Effector CD4-positive, alpha-beta T cell (primary cell): Measurements from ENCODE around the gene PXDN.

Source experiments
- DNase-seq: peaks from one replicate; pipeline ENCODE4 v3.0.0-alpha.2; 2020

Gene PXDN

DNA sequence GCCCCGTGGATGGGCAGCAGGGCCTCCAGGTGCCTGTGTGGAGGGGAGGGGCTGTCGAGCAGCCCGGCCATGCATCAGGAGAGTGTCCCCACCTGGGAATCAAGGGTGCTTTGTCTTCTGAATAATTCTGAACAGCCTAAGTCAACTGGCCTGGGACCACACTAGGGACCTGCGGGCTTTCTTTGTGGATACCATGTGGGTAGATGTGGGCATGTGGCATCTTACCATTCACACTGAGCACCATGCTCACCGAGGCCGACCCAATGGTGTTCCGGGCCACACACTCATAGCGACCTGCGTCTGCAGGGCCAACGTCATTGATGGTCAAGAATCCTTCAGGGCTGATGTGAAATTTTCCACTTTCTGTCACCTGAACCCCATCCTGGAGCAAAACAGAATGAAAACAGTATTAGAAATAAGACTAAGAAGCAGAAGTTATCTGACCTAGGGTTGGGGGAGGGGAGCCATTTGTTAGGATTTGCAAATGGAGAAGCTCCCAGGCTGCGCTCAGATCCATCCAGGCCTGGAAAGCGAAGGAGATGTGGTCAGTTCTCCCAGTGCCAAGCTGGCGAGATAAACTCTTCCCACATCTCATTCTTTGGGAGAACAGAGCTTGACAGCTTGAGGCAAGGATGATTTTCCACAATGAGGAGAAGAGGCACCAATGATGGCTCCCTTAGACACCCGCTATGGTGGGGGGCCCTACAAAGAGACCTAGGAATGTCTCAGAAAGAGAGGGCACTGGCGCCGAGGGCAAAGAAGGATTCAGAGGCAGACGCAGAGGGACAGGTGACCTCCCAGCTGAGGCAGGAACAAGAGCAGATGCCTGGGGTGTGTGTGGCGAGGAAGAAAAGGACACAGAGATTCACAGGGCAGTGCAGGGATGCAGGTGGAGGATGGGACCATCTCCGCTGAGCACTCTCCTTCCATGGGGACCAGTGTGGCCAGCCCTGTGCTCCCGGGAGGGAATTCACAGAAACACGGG lies 83.4 kb downstream of the PXDN start:
- DNase-seq, result no peak

DNA sequence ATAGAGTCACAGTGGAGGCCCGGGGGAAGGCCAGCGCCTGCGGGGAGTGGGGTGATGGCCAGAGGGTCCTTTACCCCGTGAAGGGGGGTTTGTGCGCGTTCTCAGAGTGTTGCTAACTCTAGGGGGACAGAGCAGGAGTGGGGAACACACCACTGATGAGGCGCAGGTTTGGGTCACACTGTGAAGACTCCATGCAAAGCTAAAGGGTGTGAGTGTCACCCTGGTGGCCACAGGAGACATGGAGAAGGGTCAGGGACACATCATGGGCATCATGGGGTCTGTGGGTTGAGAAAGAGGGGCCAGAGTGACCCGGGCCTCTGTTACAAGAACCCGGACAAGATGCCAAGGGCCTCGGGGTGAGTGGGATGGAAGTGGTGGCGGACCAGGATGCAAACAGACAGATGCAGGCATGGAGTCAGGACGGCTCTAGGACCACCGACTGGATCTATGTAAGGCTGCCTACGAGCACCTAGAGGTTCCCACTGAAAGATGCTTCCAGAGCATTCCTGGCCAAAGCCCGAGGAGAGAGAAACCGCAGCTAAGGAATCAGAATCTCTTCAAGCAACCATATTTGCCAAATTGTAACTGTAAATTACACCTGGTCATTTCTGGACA lies 84.3 kb downstream of the PXDN start:
- DNase-seq, result no peak

GRCh38 chr2:1658394-1659151 lies 85.7 kb downstream of the PXDN start:
- no peak for DNase-seq

DNA sequence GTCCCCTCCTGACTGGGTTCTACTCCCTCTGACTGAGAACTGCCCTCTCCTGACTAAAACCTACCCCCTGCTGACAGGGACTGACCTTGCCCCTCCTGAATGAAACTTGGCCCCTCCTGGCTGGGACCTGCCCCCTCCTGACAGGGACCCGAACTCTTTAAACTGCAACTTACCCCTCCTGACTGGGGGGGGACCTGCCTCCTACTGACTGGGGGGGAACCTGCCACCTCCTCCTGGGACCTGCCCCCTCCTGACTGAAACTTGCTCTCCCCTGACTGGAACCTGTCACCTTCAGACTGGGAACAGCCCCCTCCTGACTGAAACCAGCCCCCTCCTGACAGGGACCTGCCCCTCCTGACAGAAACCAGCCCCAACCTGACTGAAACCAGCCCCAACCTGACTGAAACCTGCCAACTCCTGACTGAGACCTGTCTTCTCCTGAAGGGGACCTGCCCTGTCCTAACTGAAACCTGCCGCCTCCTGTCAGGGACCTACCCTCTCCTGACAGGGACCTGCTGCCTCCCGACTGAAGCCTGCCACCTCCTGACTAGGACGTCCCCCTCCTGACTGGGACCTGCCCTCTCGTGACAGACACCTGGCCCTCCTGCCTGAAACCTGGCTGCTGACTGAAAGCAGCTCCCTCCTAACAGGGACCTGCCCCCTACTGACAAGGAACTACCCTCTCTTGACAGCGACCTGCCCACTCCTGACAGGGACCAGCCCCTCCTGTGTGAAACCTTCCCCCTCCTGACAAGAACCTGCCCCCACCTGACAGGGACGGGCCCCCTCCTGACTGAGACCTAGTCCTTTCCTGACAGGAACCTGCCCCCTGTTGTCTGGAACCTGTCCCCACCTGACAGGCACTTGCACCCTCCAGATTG lies 87.1 kb downstream of the PXDN start:
- no peak for DNase-seq

- no peak for DNase-seq
Observed at GRCh38 chr2:1656326-1656960, 87.9 kb downstream of the PXDN start.

DNA sequence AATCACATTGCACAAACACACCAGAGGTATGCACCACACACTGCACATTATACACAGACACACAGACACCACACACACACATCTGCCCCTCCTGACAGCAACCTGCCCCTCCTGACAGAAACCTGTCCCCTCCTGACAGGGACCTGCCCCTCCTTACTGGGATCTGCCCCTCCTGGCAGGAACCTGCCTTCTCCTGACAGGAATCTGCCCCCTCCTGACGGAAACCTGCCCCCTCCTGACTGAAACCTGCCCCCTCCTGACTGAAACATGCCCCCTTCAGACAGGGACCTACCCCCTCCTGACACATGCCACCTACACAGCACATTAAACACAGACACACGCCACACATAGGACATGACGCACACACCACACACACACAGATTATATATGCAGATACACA lies 88.9 kb downstream of the PXDN start:
- no peak for DNase-seq

GRCh38 chr2:1654696-1655374 lies 89.5 kb downstream of the PXDN start:
- no peak for DNase-seq

- no peak for DNase-seq
Observed at GRCh38 chr2:1653956-1654695, 90.2 kb downstream of the PXDN start.

- DNase-seq, result no peak
Observed at GRCh38 chr2:1652034-1652790, 92.1 kb downstream of the PXDN start.

GRCh38 chr2:1651121-1652033 lies 92.9 kb downstream of the PXDN start:
- no peak for DNase-seq

DNA sequence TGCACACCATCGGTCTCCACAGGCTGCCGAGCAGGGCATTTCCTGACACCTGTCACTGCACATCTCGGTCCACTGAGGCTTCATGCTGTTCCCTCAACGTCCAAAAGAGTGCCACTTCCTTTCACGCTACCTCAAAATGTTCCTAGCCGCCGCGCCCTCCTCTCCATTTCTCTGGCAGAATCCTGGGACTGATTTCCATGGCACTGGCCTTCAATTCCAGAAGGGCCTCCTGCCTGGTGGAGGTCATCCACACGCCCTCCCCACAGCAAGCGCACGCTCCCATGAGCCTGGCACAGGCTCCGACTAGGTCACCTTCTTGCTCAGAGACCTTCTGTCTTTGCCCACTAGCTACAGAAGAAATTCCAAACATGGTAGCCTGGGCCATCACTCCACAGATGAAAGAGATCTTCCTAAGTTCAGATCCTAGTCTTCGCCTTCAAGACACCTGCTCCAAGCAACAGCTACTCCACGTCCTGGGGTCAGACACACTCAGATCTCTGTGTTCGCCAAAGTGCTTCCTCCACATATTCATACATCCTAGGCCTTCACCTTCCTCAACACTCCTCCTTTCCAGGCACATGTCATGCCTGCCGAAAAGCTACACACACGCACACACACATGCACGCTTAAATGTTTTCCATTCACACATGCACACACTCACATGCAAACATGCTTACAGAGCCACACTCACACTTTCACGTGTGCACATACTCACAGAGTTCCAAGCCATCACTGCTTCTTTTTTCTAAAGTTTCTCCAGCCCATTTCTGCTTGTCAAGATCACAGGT lies 94.0 kb downstream of the PXDN start:
- DNase-seq, result no peak

DNA sequence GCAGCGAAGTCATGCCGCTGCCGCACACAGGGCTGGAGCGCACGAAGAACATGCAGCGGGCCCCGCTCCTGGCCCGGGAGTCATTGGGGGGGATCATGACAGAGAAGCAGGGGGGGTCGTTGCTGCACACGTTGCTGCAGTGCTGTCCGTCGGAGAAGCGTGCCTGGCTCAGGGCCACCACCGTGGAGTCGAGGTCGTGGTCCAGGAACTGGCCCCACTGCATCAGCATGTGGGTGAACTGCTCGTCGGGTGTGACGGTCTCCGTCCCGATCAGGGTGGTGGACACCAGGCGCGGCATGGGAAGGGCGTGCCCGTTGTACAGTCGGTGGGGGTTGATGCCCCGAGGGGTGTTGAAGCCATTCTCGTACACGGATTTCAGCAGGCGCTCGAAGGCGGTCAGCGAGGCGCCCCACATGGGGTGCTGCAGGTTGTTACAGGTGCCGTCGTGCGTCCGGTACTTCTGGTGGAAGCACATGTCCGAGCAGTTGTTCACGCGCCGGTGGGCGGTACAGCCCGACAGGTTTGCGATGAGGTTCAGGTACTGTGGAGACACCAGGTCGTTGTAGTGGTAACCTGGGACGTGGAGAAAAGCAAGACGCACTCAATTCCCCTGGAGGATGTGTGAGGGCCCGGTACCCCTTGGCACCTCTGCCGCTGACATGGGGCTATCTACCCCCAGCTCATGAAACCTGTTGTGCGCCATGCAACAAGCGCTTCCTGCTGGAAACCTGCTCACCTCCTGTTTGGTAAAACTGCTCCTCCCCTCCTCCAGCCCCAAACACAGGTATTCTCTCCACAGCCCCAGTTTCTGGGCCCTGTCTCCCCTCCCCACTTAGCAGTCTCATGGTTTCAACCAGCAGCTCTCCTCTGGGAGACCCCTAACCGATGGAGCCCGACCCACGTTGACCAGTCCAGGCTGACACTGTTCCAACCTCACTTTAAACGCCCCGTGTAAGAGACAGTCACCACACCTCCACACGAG lies 94.9 kb downstream of the PXDN start:
- DNase-seq, result no peak

GRCh38 chr2:1648241-1649102 lies 95.8 kb downstream of the PXDN start:
- no peak for DNase-seq

DNA sequence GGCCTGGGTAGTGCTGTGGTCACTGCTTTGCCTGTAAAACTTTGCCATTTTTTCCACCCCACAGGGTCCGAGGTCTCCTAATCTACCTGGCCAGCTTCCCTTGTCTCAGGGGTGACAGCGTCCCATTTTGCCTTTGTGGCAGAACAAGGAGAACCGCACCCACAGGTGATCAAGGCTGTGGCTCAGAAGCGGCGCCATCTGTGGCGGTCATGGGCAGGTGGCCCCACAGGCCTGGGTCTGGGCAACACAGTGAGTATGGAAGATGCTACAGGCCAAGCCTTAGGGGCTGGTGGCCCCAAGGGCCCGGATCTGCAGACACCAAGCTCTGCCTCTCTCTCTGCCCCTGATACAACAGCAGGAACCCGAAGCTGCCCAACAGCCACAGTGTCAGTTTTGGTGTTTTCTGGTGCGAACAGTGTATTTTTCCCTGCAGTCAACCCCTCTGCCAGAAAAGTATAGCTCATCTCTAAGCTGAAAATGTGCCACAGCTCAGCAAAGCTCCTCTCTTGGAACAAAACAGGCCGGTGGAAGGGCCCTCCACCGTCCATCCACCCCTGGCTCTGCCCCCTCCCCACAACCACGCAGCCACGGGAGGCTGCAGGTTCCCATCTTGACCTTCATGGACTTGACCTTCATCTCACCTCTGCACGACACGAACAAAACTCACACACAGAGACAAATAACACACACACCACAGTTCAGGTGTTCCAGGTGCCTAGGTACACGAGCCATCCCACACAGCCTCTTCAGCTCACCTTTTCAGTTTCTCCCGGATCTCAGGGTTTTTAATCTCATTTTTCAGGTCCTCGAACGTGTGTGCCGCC lies 96.7 kb downstream of the PXDN start:
- no peak for DNase-seq
